HepG2 (cell line): ENCODE measurements around the gene SPDYE6. TPM values are rescaled to one million over a fixed set of nuclear protein-coding genes. Genes with fewer than 3 reads are reported as not detected.
A peak's percentile ranks its signal among the peaks of the same experiment; 100 is the strongest.

ENCODE experiments used
- ATAC-seq: fragments of 200-7000 bp; cut with Tn5 transposase; 3 replicates; pipeline ENCODE4 v1.9.1; 2020; ENCODE audit warnings: mild to moderate bottlenecking, moderate library complexity
- BruUV-seq: library from RNA; stranded (reverse); fragments of 400-500 nt; replicated peaks from 2 replicates; lab custom pipeline; 2021; lab: Mats Ljungman, UMichigan
- CTCF ChIA-PET: fragments of 300-600 bp; formaldehyde crosslinking; extraction: SDS; loops from one replicate; lab custom pipeline; 2021; ENCODE audit warnings: low total read pairs, inconsistent platforms, low intra/inter-chr PET ratio; lab: Yijun Ruan, JAX
- POLR2A ChIA-PET: fragments of 350-600 bp; sonication (Branson Sonifier 250); formaldehyde crosslinking; loops from one replicate; lab custom pipeline; 2020; ENCODE audit warnings: antibody characterized with exemption, inconsistent platforms; lab: Yijun Ruan, JAX
- DNase-seq: peaks from one replicate; pipeline ENCODE4 v3.0.0-alpha.2; 2015; ENCODE audit warnings: low spot score
- FAIRE-seq: peaks from 3 replicates; lab custom pipeline; 2011; peaks lifted over from hg19 to GRCh38; lab: Jason Lieb, UNC
- H2AFZ ChIP-seq: one replicate; pipeline ENCODE4 v1.6.1; 2011; ENCODE audit warnings: low read length, inconsistent platforms
- H3K27ac ChIP-seq: fragments of 300-600 bp; 3 replicates; pipeline ENCODE4 v1.8.0; 2011; ENCODE audit warnings: mixed run types, mild to moderate bottlenecking, mixed read lengths, low read length, inconsistent platforms; ENCODE audit not compliant: insufficient read depth; ENCODE audit errors: extremely low read length
- H3K27me3 ChIP-seq, 2 experiments: fragments of 200-600 bp in 1 of 2; 2 replicates in 1 of 2; 3 replicates in 1 of 2; pipeline versions ENCODE4 v1.6.0 to v1.8.0; 2011; ENCODE audit warnings: low read length in 2 of 2, mild to moderate bottlenecking in 2 of 2, moderate library complexity in 2 of 2, inconsistent platforms in 1 of 2; ENCODE audit not compliant: insufficient read depth in 2 of 2, control insufficient read depth in 1 of 2
- H3K36me3 ChIP-seq, 2 experiments: fragments of 200-600 bp in 1 of 2; replicated peaks in 1 of 2; 2 replicates in 1 of 2; 3 replicates in 1 of 2; pipeline versions ENCODE4 v1.5.1 to v1.8.0; 2011; ENCODE audit warnings: low read length in 2 of 2, inconsistent platforms in 1 of 2; ENCODE audit not compliant: insufficient read depth in 2 of 2, control insufficient read depth in 1 of 2
- H3K4me1 ChIP-seq: 2 replicates; pipeline ENCODE4 v1.5.1; 2012; ENCODE audit warnings: low read length, inconsistent platforms; ENCODE audit not compliant: insufficient read depth
- H3K4me2 ChIP-seq: 2 replicates; pipeline ENCODE4 v1.6.0; 2011; ENCODE audit warnings: low read depth, low read length, inconsistent platforms
- H3K4me3 ChIP-seq, 3 experiments: fragments of 200-600 bp in 1 of 3; sonication (generic), shearing (Covaris generic) in 1 of 3; replicated peaks in 1 of 3; 2 replicates each; pipeline ENCODE4 v1.5.1; 2011 to 2016; ENCODE audit warnings: low read length in 3 of 3, inconsistent platforms in 2 of 3, low read depth in 2 of 3, mild to moderate bottlenecking in 2 of 3, control low read depth in 1 of 3, mixed read lengths in 1 of 3; ENCODE audit not compliant: insufficient read depth in 1 of 3
- H3K79me2 ChIP-seq: one replicate; pipeline ENCODE4 v1.6.1; 2011; ENCODE audit warnings: low read length, inconsistent platforms; ENCODE audit not compliant: insufficient read depth
- H3K9ac ChIP-seq: 2 replicates; pipeline ENCODE4 v1.6.0; 2011; ENCODE audit warnings: mild to moderate bottlenecking, low read depth, low read length, inconsistent platforms; ENCODE audit not compliant: insufficient read depth
- H3K9me3 ChIP-seq: 2 replicates; pipeline ENCODE4 v1.5.1; 2012; ENCODE audit warnings: mild to moderate bottlenecking, low read length
- H4K20me1 ChIP-seq: 2 replicates; pipeline ENCODE4 v1.6.0; 2011; ENCODE audit warnings: inconsistent platforms, mild to moderate bottlenecking, low read length, moderate library complexity; ENCODE audit not compliant: insufficient read depth
- KMT2A ChIP-seq: sonication (generic); formaldehyde crosslinking; IDR thresholded peaks from 2 replicates; pipeline ENCODE4 v1.4.0; 2020; ENCODE audit warnings: missing genetic modification reagents
- RAD21 ChIP-seq: fragments of 450-650 bp; formaldehyde crosslinking; IDR thresholded peaks from 2 replicates; pipeline ENCODE4 v1.5.0; 2020; ENCODE audit warnings: mild to moderate bottlenecking
- SKI ChIP-seq: fragments of 450-650 bp; IDR thresholded peaks from one replicate; pipeline ENCODE4 v1.6.1; 2018; ENCODE audit warnings: mild to moderate bottlenecking; ENCODE audit not compliant: partially characterized antibody
- SMC3 ChIP-seq: IDR thresholded peaks from 2 replicates; pipeline ENCODE4 v1.6.1; 2011; ENCODE audit warnings: low read length, improper control_type of control experiment
- STAG1 ChIP-seq: sonication (generic); formaldehyde crosslinking; IDR thresholded peaks from 2 replicates; pipeline ENCODE4 v1.4.0; 2020; ENCODE audit warnings: missing genetic modification reagents
- THAP11 ChIP-seq: IDR thresholded peaks from 2 replicates; pipeline ENCODE4 v1.6.1; 2016; ENCODE audit warnings: missing biosample characterization, missing genetic modification reagents
- WGBS: methylation state at CpG from one replicate; pipeline ENCODE4 v1.1.6; 2017; ENCODE audit warnings: low lambda C conversion rate; 5-methylcytosine and 5-hydroxymethylcytosine counted together
- in situ Hi-C: cut with HindIII; loops from 2 replicates; pipeline ENCODE4 v1.10.0; 2017; ENCODE audit warnings: low pct_unique_long_range_greater_than_20kb; ENCODE audit not compliant: extremely low pct_ligation_motif_present
- intact Hi-C: fragments of 100-400 bp; cut with micrococcal nuclease; formaldehyde crosslinking; loops from one replicate; pipeline ENCODE4 v1.10.0; 2022; ENCODE audit not compliant: unreplicated experiment
- polyA plus RNA-seq, 8 experiments: library from polyadenylated mRNA; depleted of rRNA in 3 of 8; stranded (reverse) in 7 of 8; unstranded in 1 of 8; fragments of >200 nt; fragmentation: Illumina TruSeq in 4 of 8; extraction: Trizol in 4 of 8; gene quantifications; 2 replicates each; pipeline versions ENCODE4 v1.2.1 to v1.2.3, GENCODE V29; 2011 to 2016; ENCODE audit warnings: low read depth in 4 of 8, missing spikeins in 1 of 8, mixed read lengths in 1 of 8; ENCODE audit not compliant: insufficient read depth in 1 of 8
- total RNA-seq, 5 experiments: library from RNA; depleted of rRNA; stranded (reverse); fragments of >200 nt; fragmentation: Illumina TruSeq; extraction: Trizol; gene quantifications; 2 replicates each; pipeline ENCODE4 v1.2.3, GENCODE V29; 2016; ENCODE audit warnings: low read depth in 1 of 5
- TF ChIP-seq, protein P1 (sequence below): sonication (generic); formaldehyde crosslinking; IDR thresholded peaks from 2 replicates; pipeline ENCODE4 v1.5.1; 2020; ENCODE audit warnings: missing genetic modification reagents, mild to moderate bottlenecking, borderline replicate concordance
- TF ChIP-seq, protein P2 (sequence below): sonication (generic); formaldehyde crosslinking; IDR thresholded peaks from 2 replicates; pipeline ENCODE4 v1.4.0; 2020; ENCODE audit warnings: missing genetic modification reagents
- TF ChIP-seq, protein P3 (sequence below): sonication (generic); IDR thresholded peaks from 2 replicates; pipeline ENCODE4 v1.6.1; 2016; ENCODE audit warnings: low read depth, borderline replicate concordance
- TF ChIP-seq, protein P4 (sequence below): sonication (generic); formaldehyde crosslinking; IDR thresholded peaks from 2 replicates; pipeline ENCODE4 v1.5.0; 2020; ENCODE audit warnings: mild to moderate bottlenecking, missing genetic modification reagents, moderate library complexity

SPDYE6 gene
- total and polyA plus RNA-seq, 2 of the 13 experiments (the other 11 are each of a cell fraction or from before 2014, with no cell fraction given) = 0.07 TPM; not detected in 1

DNA sequence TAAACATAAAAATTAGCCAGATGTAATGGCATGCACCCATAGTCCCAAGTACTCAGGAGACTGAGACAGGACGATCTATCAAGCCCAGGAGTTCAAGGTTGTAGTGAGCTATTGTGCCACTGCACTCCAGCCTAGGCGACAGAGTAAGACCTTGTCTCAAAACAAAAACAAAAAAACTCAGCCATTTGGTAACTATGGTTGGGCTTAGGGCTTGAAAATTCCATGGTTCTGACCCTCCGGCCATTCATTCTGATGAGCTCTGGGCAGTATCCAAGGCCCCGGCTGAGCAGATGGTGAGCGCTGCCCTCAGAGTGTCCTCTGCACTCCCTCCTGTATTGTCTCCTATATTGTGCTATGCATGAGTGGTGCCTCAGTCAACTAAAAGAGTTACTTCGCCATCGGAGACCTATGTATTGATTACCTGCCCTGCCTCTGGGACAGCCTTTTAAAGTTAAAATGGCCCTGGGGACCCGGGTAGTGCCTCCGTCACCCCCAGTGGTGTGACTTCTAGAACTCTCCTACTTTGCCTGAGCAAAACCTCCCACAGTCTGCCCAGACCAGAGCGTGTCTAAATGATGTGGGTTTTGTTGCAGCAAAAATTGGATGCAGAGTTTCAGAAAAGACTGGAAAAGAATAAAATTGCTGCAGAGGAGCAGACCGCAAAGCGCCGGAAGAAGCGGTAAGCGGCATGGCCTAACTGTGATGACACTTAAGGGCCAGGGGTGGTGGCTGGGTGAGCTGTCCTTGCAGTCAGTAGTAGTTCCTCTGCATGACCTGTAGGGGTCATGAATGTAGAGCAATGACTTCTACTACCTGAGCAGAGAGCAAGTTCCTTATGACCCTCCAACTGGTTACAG is 48.0 kb upstream of the SPDYE6 start:
- Histone ChIP-seq H3K9ac (no peak overlapping the region), H3K27ac (peak overlapping the region; percentile 60), H3K79me2 (no peaks in the 10 kb centered on the region), H3K4me1 (peaks cover 14% of the 10 kb centered on the region; the same call in 1 of the 2 replicates), H3K9me3 (no peaks in the 10 kb centered on the region), H4K20me1 (0 out of 2 replicates have a peak, but pooled peaks cover 6% of the 10 kb centered on the region)
- ATAC-seq = peak; percentile 95
- POLR2A ChIA-PET = no interaction called here
- no peak for TF ChIP-seq KMT2A (CRISPR knock-in tag)
- TF ChIP-seq, protein P1, sequence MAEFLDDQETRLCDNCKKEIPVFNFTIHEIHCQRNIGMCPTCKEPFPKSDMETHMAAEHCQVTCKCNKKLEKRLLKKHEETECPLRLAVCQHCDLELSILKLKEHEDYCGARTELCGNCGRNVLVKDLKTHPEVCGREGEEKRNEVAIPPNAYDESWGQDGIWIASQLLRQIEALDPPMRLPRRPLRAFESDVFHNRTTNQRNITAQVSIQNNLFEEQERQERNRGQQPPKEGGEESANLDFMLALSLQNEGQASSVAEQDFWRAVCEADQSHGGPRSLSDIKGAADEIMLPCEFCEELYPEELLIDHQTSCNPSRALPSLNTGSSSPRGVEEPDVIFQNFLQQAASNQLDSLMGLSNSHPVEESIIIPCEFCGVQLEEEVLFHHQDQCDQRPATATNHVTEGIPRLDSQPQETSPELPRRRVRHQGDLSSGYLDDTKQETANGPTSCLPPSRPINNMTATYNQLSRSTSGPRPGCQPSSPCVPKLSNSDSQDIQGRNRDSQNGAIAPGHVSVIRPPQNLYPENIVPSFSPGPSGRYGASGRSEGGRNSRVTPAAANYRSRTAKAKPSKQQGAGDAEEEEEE (CRISPR knock-in tag) = no peak
- TF ChIP-seq, protein P2, sequence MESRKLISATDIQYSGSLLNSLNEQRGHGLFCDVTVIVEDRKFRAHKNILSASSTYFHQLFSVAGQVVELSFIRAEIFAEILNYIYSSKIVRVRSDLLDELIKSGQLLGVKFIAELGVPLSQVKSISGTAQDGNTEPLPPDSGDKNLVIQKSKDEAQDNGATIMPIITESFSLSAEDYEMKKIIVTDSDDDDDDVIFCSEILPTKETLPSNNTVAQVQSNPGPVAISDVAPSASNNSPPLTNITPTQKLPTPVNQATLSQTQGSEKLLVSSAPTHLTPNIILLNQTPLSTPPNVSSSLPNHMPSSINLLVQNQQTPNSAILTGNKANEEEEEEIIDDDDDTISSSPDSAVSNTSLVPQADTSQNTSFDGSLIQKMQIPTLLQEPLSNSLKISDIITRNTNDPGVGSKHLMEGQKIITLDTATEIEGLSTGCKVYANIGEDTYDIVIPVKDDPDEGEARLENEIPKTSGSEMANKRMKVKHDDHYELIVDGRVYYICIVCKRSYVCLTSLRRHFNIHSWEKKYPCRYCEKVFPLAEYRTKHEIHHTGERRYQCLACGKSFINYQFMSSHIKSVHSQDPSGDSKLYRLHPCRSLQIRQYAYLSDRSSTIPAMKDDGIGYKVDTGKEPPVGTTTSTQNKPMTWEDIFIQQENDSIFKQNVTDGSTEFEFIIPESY = peak; percentile 94
- TF ChIP-seq RAD21 (CRISPR knock-in tag) = peak; percentile 48
- TF ChIP-seq SMC3 = peak; percentile 25; the same call in 1 of the 2 replicates
- peak; percentile 45 for TF ChIP-seq SKI
- TF ChIP-seq, protein P3, sequence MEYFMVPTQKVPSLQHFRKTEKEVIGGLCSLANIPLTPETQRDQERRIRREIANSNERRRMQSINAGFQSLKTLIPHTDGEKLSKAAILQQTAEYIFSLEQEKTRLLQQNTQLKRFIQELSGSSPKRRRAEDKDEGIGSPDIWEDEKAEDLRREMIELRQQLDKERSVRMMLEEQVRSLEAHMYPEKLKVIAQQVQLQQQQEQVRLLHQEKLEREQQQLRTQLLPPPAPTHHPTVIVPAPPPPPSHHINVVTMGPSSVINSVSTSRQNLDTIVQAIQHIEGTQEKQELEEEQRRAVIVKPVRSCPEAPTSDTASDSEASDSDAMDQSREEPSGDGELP = no peak
- peak; percentile 55 for TF ChIP-seq THAP11 (CRISPR knock-in tag)
- peak; percentile 52 for TF ChIP-seq STAG1 (CRISPR knock-in tag)
- TF ChIP-seq, protein P4, sequence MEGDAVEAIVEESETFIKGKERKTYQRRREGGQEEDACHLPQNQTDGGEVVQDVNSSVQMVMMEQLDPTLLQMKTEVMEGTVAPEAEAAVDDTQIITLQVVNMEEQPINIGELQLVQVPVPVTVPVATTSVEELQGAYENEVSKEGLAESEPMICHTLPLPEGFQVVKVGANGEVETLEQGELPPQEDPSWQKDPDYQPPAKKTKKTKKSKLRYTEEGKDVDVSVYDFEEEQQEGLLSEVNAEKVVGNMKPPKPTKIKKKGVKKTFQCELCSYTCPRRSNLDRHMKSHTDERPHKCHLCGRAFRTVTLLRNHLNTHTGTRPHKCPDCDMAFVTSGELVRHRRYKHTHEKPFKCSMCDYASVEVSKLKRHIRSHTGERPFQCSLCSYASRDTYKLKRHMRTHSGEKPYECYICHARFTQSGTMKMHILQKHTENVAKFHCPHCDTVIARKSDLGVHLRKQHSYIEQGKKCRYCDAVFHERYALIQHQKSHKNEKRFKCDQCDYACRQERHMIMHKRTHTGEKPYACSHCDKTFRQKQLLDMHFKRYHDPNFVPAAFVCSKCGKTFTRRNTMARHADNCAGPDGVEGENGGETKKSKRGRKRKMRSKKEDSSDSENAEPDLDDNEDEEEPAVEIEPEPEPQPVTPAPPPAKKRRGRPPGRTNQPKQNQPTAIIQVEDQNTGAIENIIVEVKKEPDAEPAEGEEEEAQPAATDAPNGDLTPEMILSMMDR (CRISPR knock-in tag) = peak; percentile 80
- TF ChIP-seq, all 625 proteins: peak for 7
- peak; percentile 64 for DNase-seq
- Histone ChIP-seq H3K27me3 (no peaks in the 10 kb centered on the region), H3K4me3 (no peak overlapping the region), H2AFZ (no peak overlapping the region), H3K4me2 (no peak overlapping the region), H3K36me3 (peaks cover 28 to 79% of the 10 kb centered on the region in 2 experiments)
- intact Hi-C loops = loop anchor here (1.0 kb wide), 1 partner anchor 47 kb away; no protein-coding TSS in a partner anchor
- FAIRE-seq = peak; percentile 76
- no TSS peak for BruUV-seq
- 78% methylated on average over 15 of the region's 15 CpGs for WGBS
- in situ Hi-C loops = no loop called here
- CTCF ChIA-PET = interaction anchor here (1.1 kb wide), 1 partner anchor 46 kb away, joined by 4 read pairs; no protein-coding TSS in a partner anchor
